GM18519 (cell line): ENCODE measurements around the gene LRRC27.

ENCODE experiments used
- ATAC-seq: cut with Tn5 transposase; IDR thresholded peaks from one replicate; pipeline ENCODE4 v1.9.1; 2021; ENCODE audit warnings: mild to moderate bottlenecking, moderate library complexity; ENCODE audit not compliant: unreplicated experiment, low FRiP score

LRRC27 gene

GRCh38 chr10:132408823-132409666 lies 77.1 kb downstream of the LRRC27 start:
- no peak for ATAC-seq

GRCh38 chr10:132409667-132410028 lies 77.7 kb downstream of the LRRC27 start:
- no peak for ATAC-seq

- no peak for ATAC-seq
Observed at GRCh38 chr10:132410056-132410778, 78.2 kb downstream of the LRRC27 start.

- no peak for ATAC-seq
Observed at GRCh38 chr10:132410779-132411532, 79.0 kb downstream of the LRRC27 start.

DNA sequence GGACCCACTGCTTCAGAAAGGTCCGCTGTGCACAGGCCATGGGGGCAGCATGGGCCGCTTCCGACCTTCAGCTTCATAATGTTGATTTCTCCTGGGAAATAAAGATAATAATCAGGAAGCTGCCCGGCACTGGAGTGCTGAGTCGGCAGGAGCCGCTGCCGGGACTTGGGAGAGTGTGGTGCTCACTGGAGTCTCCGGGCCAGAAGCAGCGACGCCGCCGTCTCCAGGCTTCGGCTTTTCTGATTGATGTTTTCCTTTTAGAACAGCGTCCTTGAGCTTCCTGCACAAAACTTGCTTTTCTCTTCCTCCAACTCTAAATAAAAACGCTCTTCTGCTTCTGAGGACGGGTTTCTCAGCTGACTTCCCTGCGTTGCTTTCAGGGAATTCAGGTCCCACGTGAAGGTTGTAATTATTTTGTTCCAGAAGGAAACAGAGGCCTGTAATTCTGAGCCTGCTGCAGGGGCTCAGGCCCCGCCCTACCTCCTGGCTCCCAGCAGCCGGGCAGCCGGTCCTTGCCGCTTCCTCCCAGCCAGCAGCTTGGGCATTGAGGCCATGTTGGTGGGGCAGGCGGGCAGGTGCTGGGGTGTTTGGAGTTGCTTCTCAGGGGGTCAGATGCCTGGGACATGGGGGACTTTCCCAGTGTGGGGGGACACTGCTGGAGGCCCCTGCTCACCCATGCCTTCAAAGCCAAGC lies 79.7 kb downstream of the LRRC27 start:
- no peak for ATAC-seq

DNA sequence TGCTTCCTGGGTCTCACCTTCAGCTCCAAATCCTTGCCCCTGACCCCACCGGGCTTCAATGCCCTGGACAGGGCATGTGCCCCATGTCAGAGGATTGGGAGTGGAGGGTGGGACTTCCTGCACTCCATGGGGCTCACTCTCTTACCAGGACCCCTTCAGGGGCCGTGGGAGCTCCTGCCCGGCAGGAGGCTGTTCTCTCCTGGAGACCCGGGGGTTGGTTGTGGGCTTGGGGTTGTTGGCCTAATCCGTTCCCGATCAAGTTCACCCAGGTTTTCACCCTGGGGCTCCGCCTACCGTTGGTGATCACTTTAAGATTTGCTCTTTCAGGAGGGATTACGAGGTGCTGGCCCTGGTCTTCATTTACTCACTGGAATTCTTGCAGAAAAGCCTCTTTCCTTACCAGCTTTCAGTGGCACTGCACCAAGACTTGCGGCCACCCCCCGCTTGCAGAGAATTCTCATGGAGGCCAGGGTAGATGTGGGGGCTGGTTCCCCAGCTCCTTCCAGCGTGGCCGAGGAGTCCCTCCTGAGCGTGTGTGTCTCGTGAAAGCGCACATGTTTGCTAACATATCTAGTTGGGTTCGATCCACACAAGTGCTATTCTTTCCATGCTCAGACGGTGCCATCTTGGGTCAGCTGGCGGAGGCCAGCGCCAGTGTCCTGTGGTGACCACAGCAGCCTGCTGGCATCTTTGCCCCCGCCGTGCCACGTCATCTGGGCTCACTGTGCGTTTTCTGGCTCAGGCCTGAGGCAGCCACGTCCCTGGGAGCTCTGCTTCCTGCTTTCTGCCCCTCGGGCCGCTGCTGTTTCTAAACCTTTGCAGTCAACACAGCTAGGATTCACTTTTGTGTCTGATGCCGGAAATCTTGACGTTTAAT lies 80.6 kb downstream of the LRRC27 start:
- no peak for ATAC-seq

GRCh38 chr10:132413226-132414205 lies 81.5 kb downstream of the LRRC27 start:
- ATAC-seq = no peak

DNA sequence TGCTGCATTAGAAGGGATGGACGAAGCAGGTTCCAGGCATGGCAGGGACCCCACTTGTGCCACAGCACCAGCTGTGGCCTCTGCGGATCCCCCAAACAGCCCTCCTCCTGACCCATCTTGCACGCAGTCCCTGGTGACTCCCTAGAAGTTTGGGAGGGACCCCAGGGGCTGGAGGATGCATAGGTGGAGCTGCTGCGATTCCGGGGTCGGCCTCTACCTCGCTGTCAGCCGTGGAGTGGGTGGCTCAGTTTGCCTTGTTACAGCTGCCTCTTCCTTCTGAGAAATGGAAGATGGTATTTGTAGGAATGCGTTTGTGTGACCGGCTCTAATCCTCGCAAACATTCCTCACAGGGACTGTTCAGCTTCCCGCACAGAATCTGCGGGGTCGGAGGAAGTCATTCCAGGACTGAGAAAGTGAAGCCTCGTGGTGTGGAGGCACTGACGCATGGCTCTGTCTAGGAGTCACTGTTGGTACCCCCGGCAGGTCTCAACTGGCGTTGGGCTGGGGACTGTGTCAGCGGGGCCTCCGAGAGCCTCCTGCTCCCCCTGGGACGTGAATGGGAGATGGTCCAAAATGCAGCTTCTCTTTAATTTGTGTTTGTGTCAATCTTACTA lies 82.5 kb downstream of the LRRC27 start:
- no peak for ATAC-seq

GRCh38 chr10:132415255-132415654 lies 83.3 kb downstream of the LRRC27 start:
- ATAC-seq = no peak

DNA sequence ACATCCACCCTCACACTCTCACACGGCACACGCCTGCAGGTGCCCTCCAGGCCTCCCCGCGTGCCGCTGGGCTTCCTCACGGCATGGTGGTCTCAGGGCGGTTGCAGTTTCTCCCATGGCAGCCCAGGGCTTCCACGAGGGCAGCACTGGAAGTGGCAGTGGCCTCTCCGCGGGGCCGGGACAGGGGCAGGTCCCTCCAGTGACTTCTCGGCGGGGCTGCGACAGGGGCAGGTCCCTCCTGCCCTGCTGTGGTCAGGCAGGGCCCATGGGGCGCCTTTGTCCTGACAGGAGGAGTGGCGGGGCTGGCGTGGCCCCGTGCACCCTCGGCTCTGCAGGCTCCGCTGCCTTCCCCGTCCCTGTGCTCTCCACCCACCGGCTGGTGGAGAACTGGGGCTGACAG lies 84.0 kb downstream of the LRRC27 start:
- ATAC-seq = no peak

DNA sequence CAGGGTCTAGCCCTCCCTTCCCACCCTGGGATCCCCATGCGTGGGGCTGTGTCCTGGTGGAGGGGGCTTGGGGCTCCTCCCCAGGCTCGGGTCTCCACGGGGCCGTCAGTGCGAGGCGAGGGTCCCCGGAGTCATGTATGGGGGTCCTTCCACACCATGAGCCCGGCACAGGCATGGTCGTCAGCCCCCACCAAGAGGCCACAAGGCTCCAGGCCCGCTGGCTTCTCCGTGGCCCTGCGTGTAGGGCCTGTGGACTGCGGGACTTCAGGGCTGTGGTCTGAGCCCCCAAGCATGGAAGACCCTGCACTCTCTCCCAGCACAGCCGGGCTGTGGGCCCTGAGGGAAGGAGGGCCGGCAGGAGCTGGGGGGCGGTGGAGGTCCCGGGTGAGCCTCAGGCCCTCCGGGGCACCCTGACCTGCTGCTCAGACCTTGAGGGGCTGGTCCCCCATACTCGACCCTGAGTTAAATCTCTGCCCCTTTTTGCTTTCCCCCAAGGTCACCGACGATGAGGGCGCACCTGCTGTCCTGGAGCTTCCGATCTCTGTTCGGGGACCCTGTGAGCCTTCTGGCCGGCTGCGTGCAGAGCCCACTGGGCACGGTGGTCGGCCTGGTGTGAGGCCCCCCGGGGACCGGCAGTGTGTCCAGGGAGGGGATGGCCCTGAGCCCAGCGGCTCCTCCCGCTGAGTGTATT lies 84.7 kb downstream of the LRRC27 start:
- no peak for ATAC-seq

- ATAC-seq = no peak
Observed at GRCh38 chr10:132417257-132417910, 85.4 kb downstream of the LRRC27 start.

DNA sequence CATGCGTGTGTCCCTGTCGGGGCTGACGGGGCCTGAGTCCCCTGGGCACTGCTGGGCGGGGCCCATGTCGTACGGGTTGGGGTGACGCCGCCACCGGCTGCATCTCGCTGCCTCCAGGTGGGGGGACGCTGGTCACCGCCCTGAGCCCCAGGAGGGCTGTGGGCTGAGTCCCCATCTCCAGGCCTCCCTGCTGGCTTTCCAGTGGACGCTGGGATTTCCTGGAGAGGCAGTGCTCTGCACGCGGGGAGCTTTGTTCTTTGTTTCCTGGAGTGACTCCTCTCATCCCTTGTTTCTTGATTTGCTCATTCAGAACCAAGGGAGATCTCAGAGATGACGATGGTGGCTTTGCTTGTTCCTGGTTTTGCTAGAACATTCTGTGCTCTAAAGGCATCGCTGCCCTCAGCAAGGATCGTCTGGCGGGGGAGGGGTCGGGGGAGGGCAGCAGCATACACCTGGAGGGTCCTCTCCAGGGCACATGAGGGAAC lies 86.0 kb downstream of the LRRC27 start:
- ATAC-seq = no peak

DNA sequence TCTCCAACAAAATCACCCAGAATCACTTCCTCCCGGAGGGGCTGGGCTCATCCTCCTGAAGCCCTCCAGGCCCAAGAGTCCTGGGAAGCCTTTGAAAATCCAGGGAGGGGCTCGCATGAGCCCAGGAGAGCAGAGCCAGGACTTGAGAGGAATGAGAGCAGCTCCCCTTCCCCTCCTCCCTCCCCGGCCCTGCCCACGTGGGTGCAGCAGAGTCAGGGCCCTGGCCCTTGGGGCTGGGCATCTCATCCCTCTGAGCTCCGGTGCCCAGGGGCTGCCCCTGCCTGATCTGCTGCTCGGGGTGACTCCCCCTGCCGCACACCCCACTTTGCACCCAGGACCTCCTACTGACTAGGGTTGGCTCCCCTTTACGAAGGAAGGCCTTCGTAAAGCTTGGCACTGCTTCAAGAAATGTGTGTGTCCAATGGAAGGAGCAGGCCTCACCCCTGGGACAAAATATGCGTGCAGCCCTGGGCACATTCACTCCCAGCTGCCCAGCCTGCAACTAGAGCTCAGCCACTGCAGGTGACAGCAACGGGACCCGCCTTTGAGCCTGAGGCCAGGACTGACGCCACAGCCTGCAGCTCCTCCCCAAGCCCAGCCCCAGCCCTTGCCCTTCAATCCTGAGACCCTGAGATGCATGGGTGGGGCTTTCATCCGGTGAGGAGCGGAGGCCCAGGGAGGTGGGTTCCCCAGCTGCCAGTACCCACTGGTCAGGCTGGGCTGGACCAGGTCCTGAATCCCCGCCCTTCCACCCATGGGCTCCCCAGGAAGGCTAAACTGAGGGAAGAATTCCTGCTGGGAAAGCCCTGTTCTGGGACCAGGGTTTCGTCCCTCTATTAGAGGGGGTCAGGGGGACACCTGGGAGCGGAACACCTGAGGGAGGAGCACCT lies 86.8 kb downstream of the LRRC27 start:
- ATAC-seq = no peak

GRCh38 chr10:132419538-132420468 lies 87.8 kb downstream of the LRRC27 start:
- no peak for ATAC-seq
